COLO668 (cell line): Measurements from ENCODE around the gene COMMD3.
A peak's percentile ranks its signal among the peaks of the same experiment; 100 is the strongest.
"Not testable (repeated sequence)": the region's sequence is repeated elsewhere in the genome, so short reads cannot be mapped to it uniquely, and the experiment has no call there.

ENCODE experiments used
- DNase-seq: peaks from one replicate; lab custom pipeline; 2025; ENCODE audit not compliant: unreplicated experiment; lab: John Stamatoyannopoulos, UW

COMMD3 gene

DNA sequence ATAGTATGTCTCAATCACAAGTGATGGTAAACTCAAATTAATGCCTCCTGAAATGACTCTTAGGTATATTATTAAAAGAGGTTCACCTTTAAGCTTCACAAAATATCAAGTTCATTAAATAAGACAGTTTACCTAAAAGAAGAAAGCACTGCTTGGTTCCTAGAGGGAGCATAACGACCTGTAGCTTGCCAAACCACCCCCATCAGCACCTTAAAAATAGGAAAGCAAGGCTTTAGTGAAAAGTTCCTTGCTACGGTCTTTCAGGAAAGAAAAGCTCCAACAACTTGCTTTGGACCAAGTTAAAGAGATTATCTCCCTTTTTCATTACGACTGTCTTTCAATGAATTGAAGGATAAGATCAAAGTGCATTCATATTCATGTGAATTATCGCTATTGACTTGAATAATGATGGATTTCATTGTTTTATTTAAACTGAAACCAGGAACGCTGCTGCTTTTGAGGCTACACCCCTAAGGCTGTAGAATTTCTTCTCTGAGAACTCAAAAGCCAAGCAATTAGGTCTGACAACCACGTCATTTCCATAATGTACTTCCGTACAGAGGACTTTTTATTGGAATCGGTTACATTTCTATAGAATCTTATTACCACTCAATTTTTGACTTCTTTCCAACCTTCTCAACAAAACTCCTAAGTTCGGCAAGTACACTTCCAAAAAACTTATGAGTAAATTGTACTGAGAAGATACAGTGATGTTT, 22.2 kb downstream of the COMMD3 start:
- DNase-seq, result no peak

DNA sequence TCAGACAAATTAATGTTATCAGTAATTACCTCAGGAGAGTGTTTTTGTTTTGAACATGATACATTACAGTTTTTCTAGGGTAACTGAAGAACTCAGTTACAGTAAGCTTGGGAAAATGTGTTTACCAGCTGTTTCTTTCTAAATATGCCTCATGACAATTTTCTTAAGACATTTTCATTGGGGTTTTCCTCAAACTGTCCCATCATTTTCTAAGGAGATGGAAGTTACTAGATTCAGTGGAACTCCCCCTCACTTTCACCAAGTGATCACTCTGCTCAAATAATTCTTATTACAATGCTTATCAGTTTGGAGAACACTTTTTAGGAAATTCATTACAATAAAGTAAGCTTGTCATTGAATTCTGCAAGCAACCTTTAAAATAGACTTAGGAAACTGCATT, 22.7 kb downstream of the COMMD3 start:
- DNase-seq, result no peak

DNA sequence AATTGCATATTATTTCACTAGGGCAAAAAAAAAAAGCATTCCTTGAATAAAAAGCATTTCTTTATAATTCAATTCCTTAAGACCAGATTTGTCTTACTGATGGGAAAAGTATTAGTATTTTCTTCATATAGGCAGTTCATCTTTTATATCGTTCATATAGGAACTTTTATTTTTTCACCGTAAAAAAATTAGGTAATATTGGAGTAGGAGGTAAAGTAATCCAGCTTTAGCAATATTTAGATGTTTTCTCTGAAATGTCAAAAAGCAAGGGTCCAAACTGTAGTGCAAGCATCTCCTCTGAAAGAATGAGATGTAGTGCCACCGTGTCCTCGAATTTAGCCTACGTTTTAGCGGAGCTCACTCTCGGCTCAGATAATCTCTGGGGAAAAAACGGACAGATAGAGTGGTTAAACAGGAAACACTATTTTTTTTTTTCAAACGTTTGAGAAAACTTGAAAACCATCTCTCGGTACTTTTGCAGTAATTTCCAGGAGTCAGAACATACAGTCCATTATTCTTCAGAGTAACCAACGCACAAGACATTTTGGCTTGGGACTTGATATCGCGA, 23.7 kb downstream of the COMMD3 start:
- DNase-seq, result no peak

DNA sequence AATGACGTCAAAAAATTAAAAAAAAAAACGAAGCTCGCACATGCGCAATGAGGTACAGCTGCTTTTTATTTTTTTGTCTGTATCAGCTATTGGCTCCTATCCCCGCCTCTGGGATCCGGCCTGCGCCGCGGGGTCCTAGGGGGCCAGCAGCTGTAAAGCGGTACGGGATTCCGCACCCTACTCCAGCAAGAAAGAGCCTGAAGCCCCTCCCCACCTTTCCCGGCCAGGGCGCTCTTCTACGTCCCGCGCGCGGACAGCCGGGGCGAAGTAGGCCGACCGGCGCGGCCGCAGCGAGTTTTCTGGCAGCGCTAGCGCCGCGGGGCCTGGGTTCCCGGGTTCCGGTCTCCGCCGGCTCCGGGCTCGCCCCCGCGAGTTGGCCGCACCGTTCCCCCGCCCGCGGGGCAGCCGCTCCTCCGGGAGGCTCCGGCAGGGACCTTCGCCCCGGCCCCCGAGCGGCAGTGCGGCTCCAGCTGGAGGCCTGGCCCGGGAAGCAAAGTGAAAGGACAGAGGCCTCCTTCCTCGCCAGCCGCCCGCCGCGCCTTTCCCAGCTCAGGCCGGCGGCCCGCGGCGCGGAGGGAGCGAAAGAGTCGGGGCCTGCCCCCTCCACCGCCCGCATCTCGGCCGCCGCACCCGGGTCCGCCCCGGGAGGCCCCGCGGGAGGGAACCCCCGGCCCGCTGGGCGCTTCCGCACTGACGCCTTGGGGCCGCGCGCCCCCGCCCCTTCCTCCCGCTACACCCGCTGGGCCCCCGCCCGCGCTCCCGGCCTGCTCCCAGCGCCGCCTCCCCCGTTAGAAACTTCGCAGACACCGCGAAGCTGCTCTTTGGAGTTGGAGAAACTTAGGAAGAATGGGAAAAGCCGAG, 24.4 kb downstream of the COMMD3 start:
- DNase-seq, result peak; percentile 76

DNA sequence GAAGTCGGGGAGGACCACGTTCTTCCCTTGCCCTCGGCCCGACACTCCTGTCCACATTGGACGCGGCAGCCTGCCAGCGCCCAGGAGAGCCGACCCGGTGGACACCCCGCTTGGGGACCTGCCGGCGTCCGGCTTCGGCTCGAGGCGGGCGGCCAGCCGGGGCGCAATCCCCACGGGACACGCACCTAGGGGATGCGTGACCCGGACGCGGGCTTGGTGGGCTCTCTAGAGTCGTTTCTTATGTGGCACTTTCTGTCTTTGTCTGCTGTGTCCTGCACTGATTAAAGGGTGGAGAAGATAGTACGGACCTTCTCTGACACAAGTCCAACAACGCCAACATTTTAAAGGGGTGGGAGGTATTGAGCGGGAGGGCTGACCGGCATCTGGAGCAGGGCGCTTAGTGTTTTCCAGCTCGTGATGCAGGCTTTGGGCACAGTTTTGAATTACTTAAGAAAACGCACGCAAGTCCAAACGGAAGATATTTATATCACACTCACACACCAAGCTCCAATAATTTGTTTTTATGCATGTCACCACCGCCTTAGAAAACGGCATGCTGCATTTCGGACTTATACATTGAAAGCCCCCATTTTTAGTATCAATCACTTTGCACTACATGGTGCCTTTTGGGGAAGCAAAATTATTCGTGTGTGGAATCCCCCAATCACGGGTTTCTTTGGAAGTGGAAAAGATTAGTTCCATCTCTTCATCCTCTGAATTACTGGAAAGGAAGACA, 25.2 kb downstream of the COMMD3 start:
- peak; percentile 53 for DNase-seq

DNA sequence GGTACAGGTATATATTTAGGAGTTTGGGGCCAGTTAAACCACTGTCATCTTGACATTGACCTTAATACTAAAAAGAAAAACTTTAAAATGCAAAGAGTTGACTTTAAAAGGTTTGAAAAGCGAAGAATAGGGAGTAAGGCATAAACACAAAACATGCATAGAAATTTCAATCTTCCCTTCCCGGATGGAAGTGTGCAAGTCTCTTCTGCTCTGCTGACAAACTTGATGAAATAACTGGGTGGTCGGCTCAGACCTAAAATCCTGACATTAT, 25.7 kb downstream of the COMMD3 start:
- DNase-seq, result no peak

DNA sequence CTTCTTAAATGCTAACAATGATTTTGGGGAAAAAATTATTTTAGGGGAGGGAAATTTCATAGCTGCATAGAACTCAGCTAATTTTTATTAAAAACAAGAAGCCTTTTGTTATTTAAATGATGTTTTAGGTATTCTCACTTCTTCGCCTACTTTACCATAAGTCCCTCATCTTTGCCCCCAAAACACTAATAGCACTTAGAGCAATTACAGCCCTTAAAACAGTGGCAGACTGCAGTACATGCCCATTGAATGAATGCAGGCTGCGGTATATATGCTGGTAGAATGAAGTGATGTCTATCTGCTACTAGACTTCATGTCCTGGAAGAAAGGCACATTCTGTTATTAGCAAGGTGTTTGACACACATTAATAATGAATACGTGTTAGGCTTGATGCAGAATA, 26.2 kb downstream of the COMMD3 start:
- DNase-seq, result no peak

DNA sequence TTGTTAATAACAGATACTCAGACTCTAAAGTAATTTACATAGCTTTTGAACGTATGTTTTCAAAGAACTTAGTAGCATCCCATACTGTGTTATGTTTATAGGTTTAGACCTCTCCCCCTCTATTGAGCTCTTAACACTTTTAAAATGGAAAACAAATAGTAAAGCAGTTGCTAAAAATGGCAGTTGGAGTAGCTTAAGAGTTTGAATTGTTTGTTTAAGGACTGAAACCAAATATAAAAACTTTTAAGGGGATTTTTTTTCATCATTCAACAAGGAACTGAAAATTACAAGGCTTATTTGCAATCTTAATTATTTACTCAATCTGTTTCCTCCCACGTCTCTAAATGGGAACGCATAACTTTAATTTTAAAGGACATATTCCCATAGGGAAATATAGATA, 27.5 kb downstream of the COMMD3 start:
- no peak for DNase-seq

DNA sequence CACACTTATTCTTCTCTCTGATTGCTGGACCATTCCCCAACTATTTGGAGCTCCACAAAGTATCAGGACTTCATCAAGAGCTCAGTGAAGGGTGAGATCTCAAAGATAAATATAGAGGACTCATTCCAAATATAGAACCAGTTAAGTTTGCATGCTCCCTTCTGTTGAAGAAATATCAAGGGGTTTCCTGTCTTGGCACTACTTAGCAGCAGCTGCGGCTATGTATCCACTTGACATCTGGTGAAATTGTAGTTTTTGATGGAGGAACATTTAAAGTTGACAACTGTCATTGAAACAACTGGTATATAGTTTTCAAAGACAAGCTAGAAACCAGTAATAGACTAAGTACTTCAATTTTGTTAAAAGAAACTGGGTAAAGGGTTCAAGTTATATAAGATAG, 28.1 kb downstream of the COMMD3 start:
- DNase-seq, result no peak

DNA sequence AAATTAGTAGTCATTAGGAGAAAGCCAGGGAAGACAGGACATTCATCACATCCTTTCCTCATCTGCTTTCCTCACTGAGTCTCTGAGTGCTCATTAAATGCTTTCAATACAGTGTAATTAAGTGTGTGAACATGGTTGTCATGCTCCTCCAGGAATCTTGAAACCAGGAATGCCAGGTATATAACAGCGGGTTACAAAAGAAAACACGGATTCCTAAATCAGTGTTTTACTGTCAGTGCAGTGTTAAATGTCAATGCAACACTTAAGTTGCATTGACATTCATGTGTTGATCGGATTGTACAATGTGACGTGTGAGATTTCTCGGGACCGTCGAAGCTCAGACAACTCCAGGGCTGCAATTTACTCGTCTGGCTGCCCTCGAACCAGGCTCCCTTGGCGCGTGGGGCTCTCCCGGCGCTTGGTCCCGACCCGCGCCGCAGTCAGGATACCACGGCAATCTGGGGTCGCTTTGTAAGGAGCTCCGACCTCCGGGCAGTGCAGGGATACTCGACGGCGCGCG, 28.7 kb downstream of the COMMD3 start:
- DNase-seq, result no peak

DNA sequence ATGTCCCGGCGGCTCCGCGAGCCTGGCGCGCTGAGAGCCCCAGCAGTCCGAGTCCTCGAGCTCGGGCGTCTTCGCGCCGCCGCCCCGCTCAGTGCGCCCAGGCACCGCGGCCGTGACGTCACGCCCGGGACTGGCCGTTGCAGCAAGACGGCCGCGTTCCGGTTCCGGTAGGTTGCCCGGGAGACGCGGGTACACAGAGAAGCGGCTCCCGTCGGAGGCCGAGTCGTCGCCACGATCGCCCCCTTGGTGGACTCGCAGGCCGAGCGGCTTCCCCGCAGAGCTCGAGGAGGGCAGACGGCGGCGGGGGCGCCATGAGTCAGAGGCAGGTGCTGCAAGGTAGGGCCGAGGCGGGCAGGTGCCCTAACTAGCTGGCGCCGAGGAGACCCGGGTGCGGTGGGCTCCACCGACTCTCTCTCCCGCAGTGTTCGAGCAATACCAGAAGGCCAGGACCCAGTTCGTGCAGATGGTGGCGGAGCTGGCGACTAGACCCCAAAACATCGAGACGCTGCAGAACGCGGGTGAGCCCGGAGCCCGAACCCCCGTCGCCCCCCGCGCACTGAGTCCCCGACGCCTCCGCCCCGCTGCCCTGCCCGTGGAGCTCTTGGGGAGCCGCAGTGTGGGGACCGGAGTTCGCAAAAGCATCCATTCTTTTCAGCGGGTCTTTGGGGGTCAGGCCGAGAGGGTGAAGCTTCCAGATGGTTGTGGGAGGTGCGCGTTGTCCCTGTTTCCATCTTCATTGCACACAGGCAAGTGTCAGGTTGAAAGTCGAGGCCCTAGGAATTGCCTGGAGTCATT, 29.3 kb downstream of the COMMD3 start, which contains the start of gene SPAG6:
Gene SPAG6 (plus strand): TSS at position 196 of the 795 bp plus-strand sequence. CDS start 116 bp downstream, at position 312.
- DNase-seq, result peak; percentile 90

DNA sequence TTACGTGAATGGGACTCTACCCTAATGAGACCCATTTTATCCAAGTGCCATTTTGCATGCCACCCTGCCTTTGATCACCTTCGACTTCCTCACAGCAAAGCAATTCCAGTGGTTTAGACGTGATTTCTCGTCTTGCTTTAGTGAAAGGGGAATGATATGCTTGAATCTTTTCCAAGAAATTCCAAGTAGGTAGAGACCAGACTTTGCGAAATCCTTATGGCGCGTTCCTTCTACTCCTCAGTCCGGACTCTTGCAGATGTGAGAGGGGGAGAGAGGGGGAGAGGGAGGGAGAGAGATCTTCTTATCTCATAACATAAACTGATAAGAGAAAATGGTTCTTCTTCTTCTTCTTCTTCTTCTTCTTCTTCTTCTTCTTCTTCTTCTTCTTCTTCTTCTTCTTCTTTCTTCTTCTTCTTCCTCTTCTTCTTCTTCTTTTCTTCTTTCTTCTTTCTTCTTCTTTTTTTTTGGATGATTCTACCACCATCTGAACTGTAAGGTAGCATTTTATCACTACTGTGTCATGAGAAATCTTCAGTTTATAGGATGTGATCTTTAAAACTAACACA, 30.0 kb downstream of the COMMD3 start:
- DNase-seq, result no peak

DNA sequence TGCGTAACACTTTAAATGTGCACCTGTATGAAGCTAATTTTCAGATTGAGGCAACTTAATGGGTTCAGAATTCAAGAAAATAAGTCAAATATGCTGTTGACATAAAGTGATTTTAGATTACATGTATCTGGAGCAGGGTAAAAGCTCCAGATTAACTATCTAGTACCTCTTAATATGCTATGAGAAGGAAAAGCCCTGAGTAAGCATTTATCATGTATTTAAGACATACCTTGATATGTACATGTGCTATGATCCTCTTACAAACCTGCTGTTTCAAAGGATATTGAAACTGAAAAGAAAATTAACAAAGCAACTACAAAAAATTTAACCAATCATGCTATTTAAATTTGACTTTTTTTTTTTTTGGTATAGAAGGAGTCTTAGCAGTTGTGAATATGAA, 33.6 kb downstream of the COMMD3 start:
- DNase-seq, result no peak

DNA sequence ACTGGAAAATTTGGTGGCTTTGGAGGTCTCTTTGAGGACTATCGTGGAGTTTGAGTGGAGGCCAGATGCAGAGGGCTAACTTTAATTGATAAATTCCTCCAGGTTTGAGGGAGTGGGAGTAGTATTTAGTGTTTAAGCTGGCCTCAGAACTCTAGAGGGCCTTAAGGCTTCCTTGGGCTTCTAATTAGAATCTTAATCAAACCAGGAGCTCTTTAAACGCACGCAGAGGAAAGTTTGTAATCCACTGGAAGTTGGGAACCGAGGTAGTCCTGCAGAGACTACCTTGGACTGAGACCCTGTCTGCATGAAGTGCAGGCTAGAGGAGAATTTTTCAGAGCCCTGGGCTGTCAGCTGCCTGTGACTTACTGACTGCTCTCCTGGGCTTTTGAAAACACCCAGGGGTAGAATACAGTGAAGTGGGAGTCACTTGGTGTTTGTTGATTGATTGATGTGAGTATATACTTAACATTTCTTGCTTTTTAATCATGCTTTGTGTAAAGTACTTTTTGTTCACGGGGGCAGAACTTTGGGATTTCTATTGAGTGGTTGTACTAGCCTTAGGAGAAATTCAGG, 35.0 kb downstream of the COMMD3 start:
- DNase-seq, result no peak

DNA sequence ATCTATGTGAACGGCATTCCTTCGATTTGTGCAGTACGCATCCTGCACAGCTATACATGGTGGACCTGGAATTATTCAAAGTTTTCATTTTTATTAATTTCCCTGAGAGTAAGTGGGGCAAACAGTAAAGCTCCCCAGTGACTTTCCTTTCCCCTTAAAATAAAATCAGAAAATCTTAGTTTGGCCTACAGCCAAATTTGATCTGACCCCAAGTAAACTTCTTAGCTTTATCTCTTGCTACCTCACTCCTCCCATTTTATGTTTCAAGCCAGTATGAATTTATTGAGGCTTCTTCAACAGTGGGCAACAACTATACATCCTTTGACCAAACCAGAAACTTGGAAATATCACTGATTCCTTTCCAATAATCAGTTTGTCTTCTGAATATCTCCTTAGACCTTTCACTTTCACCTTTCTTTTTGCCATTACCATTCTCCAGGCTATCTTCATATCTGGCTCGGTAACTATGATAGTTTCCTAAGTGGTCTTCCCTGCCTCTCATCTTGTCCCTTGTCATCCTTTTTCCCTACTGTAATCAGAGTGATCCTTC, 40.2 kb downstream of the COMMD3 start:
- no peak for DNase-seq

DNA sequence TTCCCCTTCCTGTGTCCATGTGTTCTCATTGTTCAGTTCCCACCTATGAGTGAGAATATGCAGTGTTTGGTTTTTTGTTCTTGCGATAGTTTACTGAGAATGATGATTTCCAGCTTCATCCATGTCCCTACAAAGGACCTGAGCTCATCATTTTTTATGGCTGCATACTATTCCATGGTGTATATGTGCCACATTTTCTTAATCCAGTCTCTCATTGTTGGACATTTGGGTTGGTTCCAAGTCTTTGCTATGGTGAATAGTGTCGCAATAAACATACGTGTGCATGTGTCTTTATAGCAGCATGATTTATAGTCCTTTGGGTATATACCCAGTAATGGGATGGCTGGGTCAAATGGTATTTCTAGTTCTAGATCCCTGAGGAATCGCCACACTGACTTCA, 41.6 kb downstream of the COMMD3 start:
- DNase-seq, result not testable (repeated sequence)

DNA sequence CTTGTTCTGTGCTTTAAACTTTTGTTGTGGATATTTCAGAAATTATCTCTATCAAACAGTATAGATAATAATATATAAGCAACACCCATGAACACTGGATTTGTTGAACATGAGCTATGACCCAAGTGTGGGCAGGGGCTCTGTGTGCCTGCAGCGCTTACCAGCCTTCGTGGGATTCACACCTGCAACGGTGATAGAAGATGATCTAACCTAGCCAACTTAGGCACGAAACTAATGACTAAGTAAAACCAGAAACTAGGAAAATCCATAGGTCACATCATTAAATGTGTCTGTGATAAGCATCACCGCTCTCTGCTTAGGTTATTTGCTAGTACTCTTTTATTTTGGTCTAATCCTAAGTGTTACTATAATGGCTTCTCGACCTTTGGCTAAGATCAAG, 47.1 kb downstream of the COMMD3 start:
- no peak for DNase-seq

DNA sequence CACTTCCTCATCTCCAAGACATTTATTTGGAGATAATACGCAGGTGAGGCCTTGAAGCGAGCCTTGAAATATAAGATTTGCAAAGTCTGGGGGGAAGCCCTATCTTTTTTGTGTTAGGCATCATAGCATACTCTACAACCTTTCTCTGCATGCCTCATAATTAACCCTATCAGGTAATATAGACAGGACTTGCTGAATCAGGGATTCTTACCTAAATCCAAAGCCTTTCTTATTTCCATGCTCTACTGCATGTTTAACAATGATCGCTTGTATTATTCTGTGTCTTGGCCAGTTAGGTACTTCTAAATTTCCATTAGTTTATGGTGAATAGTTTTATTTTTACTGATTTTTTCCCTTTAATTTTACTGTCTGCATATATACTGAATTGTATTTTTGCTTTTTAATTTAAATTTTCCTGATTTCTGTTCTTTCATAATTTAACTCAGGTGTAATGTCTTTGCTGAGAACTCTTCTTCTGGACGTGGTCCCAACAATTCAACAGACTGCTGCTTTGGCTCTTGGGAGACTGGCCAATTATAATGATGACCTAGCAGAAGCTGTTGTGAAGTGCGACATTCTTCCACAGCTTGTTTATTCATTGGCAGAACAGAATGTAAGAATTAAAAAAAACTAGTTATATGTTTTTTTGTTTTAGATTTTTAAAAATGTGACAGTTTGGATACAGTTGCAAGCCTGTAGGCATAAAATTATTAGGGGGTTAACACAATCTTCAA, 48.4 kb downstream of the COMMD3 start:
- no peak for DNase-seq

DNA sequence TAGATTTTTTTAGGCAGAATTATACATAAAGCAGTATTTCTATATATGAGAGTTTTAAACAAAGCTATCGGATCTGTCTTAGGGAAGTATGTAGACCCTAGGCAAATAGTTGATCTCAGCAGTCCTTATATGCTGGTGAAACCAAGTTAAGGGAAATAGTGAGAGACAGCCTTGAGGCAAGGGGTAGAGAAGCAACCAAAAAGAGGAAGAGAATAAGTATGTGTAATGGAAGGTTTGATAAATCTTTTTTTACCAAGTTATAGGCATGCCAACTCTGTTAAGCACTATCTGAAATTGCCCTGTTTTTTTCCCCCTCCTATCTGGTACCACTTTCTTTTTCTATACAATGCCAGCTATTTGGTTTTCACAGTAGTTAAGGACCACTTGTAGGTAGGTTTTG, 49.0 kb downstream of the COMMD3 start:
- no peak for DNase-seq
